ENCODE measurements around the gene BABAM2. TPM values are rescaled to one million over a fixed set of nuclear protein-coding genes. Genes with fewer than 3 reads are reported as not detected.
A peak's percentile ranks its signal among the peaks of the same experiment; 100 is the strongest.

Gene BABAM2
- total and polyA plus RNA-seq, 2 experiments from 2014 or later: 17.8 to 21.5 TPM

- H3K9me3 Mint-ChIP-seq: no peaks in the 10 kb centered on the region
- no peak overlapping the region for H3K27ac ChIP-seq (ENCODE audit: low read depth)
- no peaks in the 10 kb centered on the region for H3K27me3 ChIP-seq (ENCODE audit: insufficient read depth)
- 0 out of 2 replicates have a peak overlapping the region, but pooled peaks have one; percentile 17 for H3K4me2 ChIP-seq
- no peaks in the 10 kb centered on the region for H3K36me3 Mint-ChIP-seq (ENCODE audit: low read depth)
- no peak overlapping the region for H3K4me3 ChIP-seq
- H3K4me1 Mint-ChIP-seq: peaks cover 12% of the 10 kb centered on the region
- no peak overlapping the region; the same call in 1 of the 2 replicates for H2AFZ ChIP-seq
- TF ChIP-seq ETS1 (IDR thresholded peaks at IDR 0.05) (no peak), ZNF462 (CRISPR knock-in tag; IDR thresholded peaks at IDR 0.05) (no peak), ZNF114 (CRISPR knock-in tag; IDR thresholded peaks at IDR 0.05) (no peak), CREB1 (CRISPR knock-in tag; IDR thresholded peaks at IDR 0.05; ENCODE audit: low read depth) (no peak), REST (IDR thresholded peaks at IDR 0.05; ENCODE audit: unreplicated experiment) (no peak), POLR2AphosphoS5 (IDR thresholded peaks at IDR 0.05; ENCODE audit: low read depth) (no peak), NANOG (IDR thresholded peaks at IDR 0.05; ENCODE audit: borderline replicate concordance) (no peak)
- H3K27ac Mint-ChIP-seq: peak overlapping the region; percentile 61
- no peaks in the 10 kb centered on the region for H3F3A ChIP-seq (replicated peaks; ENCODE audit: low read depth)
- no peak overlapping the region for H3K4me3 Mint-ChIP-seq
- no peaks in the 10 kb centered on the region for H3K79me2 ChIP-seq (replicated peaks; ENCODE audit: insufficient read depth)
- peaks cover 10% of the 10 kb centered on the region; the same call in 1 of the 2 replicates for H3K4me1 ChIP-seq (ENCODE audit: insufficient read depth)
- DNase-seq (ENCODE audit: low spot score) (peak; percentile 40), ATAC-seq (peak; percentile 77)
- H4K20me1 ChIP-seq (replicated peaks; ENCODE audit: insufficient read depth): no peaks in the 10 kb centered on the region
- no peaks in the 10 kb centered on the region for H3K36me3 ChIP-seq (ENCODE audit: insufficient read depth)
- H3K27me3 Mint-ChIP-seq (ENCODE audit: insufficient read depth, low read depth, poor library complexity): no peaks in the 10 kb centered on the region
- H3K9me2 ChIP-seq (ENCODE audit: insufficient read depth): no peaks in the 10 kb centered on the region
Measured at GRCh38 chr2:28269019-28269784, 378.7 kb downstream of the BABAM2 start.
